GM23338 (cell line): ENCODE data around the gene IGFBP5. TPM values are rescaled to one million over a fixed set of nuclear protein-coding genes. Genes with fewer than 3 reads are reported as not detected.

ENCODE experiments used
- ATAC-seq: fragments of 200-7000 bp; cut with Tn5 transposase; 3 replicates; pipeline ENCODE4 v1.9.1; 2020
- DNase-seq: peaks from one replicate; pipeline ENCODE4 v3.0.0-alpha.2; 2015; ENCODE audit warnings: low spot score
- H2AFZ ChIP-seq: fragments of 200-600 bp; sonication (generic); 2 replicates; pipeline ENCODE4 v1.8.0; 2016; ENCODE audit warnings: antibody characterized with exemption, mild to moderate bottlenecking, moderate library complexity
- H3F3A ChIP-seq: fragments of 200-600 bp; sonication (generic); replicated peaks from 2 replicates; pipeline ENCODE4 v1.8.0; 2017; ENCODE audit warnings: antibody characterized with exemption, mixed run types, low read depth
- H3K27ac ChIP-seq: fragments of 200-600 bp; sonication (generic); 2 replicates; pipeline ENCODE4 v1.6.1; 2016; ENCODE audit warnings: low read depth
- H3K27me3 ChIP-seq: fragments of 200-600 bp; sonication (generic); 2 replicates; pipeline ENCODE4 v1.8.0; 2016; ENCODE audit warnings: mild to moderate bottlenecking, mixed run types, moderate library complexity; ENCODE audit not compliant: insufficient read depth
- H3K36me3 ChIP-seq: fragments of 200-600 bp; sonication (generic); 2 replicates; pipeline ENCODE4 v1.8.0; 2016; ENCODE audit warnings: mild to moderate bottlenecking; ENCODE audit not compliant: insufficient read depth
- H3K4me1 ChIP-seq: fragments of 200-600 bp; sonication (generic); 2 replicates; pipeline ENCODE4 v1.8.0; 2016; ENCODE audit warnings: mild to moderate bottlenecking, moderate library complexity; ENCODE audit not compliant: insufficient read depth
- H3K4me2 ChIP-seq: fragments of 200-600 bp; sonication (generic); 2 replicates; pipeline ENCODE4 v1.7.1; 2017; ENCODE audit warnings: mixed run types
- H3K4me3 ChIP-seq: fragments of 200-600 bp; sonication (generic); 2 replicates; pipeline ENCODE4 v1.6.1; 2016; ENCODE audit warnings: mixed run types
- H3K79me2 ChIP-seq: fragments of 200-600 bp; sonication (generic); replicated peaks from 2 replicates; pipeline ENCODE4 v1.8.0; 2017; ENCODE audit warnings: mild to moderate bottlenecking; ENCODE audit not compliant: insufficient read depth
- H3K9me2 ChIP-seq: fragments of 200-600 bp; sonication (generic); 2 replicates; pipeline ENCODE4 v1.8.0; 2017; ENCODE audit not compliant: insufficient read depth
- H4K20me1 ChIP-seq: fragments of 200-600 bp; sonication (generic); replicated peaks from 2 replicates; pipeline ENCODE4 v1.8.0; 2017; ENCODE audit warnings: mild to moderate bottlenecking; ENCODE audit not compliant: insufficient read depth
- H3K27ac Mint-ChIP-seq: 2 replicates; pipeline ENCODE4 v1.8.0; 2020; ENCODE audit warnings: inconsistent platforms, mild to moderate bottlenecking, moderate library complexity, mixed read lengths
- H3K27me3 Mint-ChIP-seq: 3 replicates; pipeline ENCODE4 v1.8.0; 2022; ENCODE audit warnings: low read depth, mild to moderate bottlenecking, moderate library complexity, mixed read lengths, inconsistent platforms; ENCODE audit not compliant: insufficient read depth, poor library complexity
- H3K36me3 Mint-ChIP-seq: 3 replicates; pipeline ENCODE4 v1.8.0; 2021; ENCODE audit warnings: low read depth, mild to moderate bottlenecking, inconsistent platforms, moderate library complexity, mixed read lengths
- H3K4me1 Mint-ChIP-seq: 3 replicates; pipeline ENCODE4 v1.8.0; 2020; ENCODE audit warnings: mild to moderate bottlenecking, inconsistent platforms, mixed read lengths
- H3K4me3 Mint-ChIP-seq: 3 replicates; pipeline ENCODE4 v1.8.0; 2021; ENCODE audit warnings: moderate library complexity, mild to moderate bottlenecking, inconsistent platforms, mixed read lengths
- H3K9me3 Mint-ChIP-seq: 3 replicates; pipeline ENCODE4 v1.8.0; 2020; ENCODE audit warnings: moderate library complexity, mild to moderate bottlenecking, inconsistent platforms, mixed read lengths
- CREB1 ChIP-seq: fragments of 250-450 bp; sonication (Bioruptor Pico); IDR thresholded peaks from 2 replicates; pipeline ENCODE4 v1.5.0; 2020; ENCODE audit warnings: low read depth, mild to moderate bottlenecking, moderate library complexity
- EZH2 ChIP-seq: fragments of 200-600 bp; sonication (generic); IDR thresholded peaks from one replicate; pipeline ENCODE4 v1.8.0; 2017; ENCODE audit warnings: antibody characterized with exemption, mild to moderate bottlenecking, low read depth; ENCODE audit not compliant: unreplicated experiment
- EZH2phosphoT487 ChIP-seq: fragments of 200-600 bp; sonication (generic); IDR thresholded peaks from one replicate; pipeline ENCODE4 v1.8.1; 2018; ENCODE audit warnings: antibody characterized with exemption; ENCODE audit not compliant: unreplicated experiment
- JUNB ChIP-seq: IDR thresholded peaks from one replicate; pipeline ENCODE4 v1.6.1; 2016; ENCODE audit warnings: antibody characterized with exemption; ENCODE audit not compliant: unreplicated experiment
- NANOG ChIP-seq: IDR thresholded peaks from 2 replicates; pipeline ENCODE4 v1.6.1; 2016; ENCODE audit warnings: antibody characterized with exemption, borderline replicate concordance
- POLR2AphosphoS5 ChIP-seq: IDR thresholded peaks from 2 replicates; pipeline ENCODE4 v1.6.1; 2016; ENCODE audit warnings: antibody characterized with exemption, low read depth
- STAT1 ChIP-seq: IDR thresholded peaks from one replicate; pipeline ENCODE4 v1.6.1; 2016; ENCODE audit warnings: antibody characterized with exemption; ENCODE audit not compliant: unreplicated experiment
- ZNF114 ChIP-seq: fragments of 250-450 bp; sonication (Bioruptor Pico); IDR thresholded peaks from 2 replicates; pipeline ENCODE4 v1.5.0; 2020; ENCODE audit warnings: mild to moderate bottlenecking, moderate library complexity
- ZNF331 ChIP-seq: fragments of 250-450 bp; sonication (Bioruptor Pico); IDR thresholded peaks from 2 replicates; pipeline ENCODE4 v1.5.0; 2020; ENCODE audit warnings: low read depth, mild to moderate bottlenecking, moderate library complexity
- polyA plus RNA-seq: library from polyadenylated mRNA; unstranded; fragments of >200 nt; fragmentation: Nextera tagmentation; extraction: Ambion mirVana; gene quantifications from 2 replicates; pipeline ENCODE4 v1.2.1, GENCODE V29; 2016
- total RNA-seq: library from RNA; depleted of rRNA; stranded (reverse); fragments of >200 nt; shearing (Covaris generic); gene quantifications from 2 replicates; pipeline ENCODE4 v1.2.3, GENCODE V29; 2014
- TF ChIP-seq, protein P1 (sequence below): fragments of 250-450 bp; sonication (Bioruptor Pico); IDR thresholded peaks from 2 replicates; pipeline ENCODE4 v1.5.0; 2020; ENCODE audit warnings: mild to moderate bottlenecking, moderate library complexity
- TF ChIP-seq, protein P2 (sequence below): IDR thresholded peaks from one replicate; pipeline ENCODE4 v1.6.1; 2018; ENCODE audit warnings: antibody characterized with exemption; ENCODE audit not compliant: unreplicated experiment
- TF ChIP-seq, protein P3 (sequence below): IDR thresholded peaks from 2 replicates; pipeline ENCODE4 v1.6.1; 2016; ENCODE audit warnings: antibody characterized with exemption

IGFBP5 gene
- total and polyA plus RNA-seq, 2 experiments from 2014 or later = 0.70 to 2.5 TPM

DNA sequence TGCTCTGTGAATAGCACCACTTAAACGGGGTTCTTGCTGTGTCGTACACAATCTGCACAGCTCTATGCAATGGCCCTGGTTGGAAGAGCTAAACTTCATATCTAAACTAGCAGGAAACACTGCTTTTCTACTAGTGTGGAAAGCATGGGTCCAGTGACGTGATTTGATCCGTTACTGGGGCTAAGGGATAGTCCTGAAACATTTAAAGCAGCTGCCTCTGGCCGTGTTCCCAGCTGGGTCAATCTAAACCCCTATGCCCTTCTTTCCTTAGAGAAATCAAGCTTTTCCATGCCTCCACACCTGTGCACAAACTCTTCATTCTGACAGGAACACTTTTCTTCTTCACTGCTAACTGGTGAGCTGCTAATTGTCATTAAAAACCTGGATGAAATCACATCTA lies 5.4 kb upstream of the IGFBP5 start:
- H3K4me1 ChIP-seq = peaks cover 7% of the 10 kb centered on the region
- H3K79me2 ChIP-seq = no peaks in the 10 kb centered on the region
- no peak for DNase-seq
- H3K27ac ChIP-seq = no peak overlapping the region
- Mint-ChIP-seq H3K4me1 (peaks cover 11% of the 10 kb centered on the region), H3K36me3 (no peaks in the 10 kb centered on the region), H3K4me3 (no peak overlapping the region), H3K27ac (no peak overlapping the region), H3K27me3 (peaks cover 8% of the 10 kb centered on the region), H3K9me3 (no peaks in the 10 kb centered on the region)
- ATAC-seq = no peak
- no peaks in the 10 kb centered on the region for H3K36me3 ChIP-seq
- H3K4me3 ChIP-seq = no peak overlapping the region
- H3K4me2 ChIP-seq = no peak overlapping the region
- peaks cover 7% of the 10 kb centered on the region; the same call in 1 of the 2 replicates for H3K27me3 ChIP-seq
- no peak for TF ChIP-seq ZNF331
- TF ChIP-seq, protein P1, sequence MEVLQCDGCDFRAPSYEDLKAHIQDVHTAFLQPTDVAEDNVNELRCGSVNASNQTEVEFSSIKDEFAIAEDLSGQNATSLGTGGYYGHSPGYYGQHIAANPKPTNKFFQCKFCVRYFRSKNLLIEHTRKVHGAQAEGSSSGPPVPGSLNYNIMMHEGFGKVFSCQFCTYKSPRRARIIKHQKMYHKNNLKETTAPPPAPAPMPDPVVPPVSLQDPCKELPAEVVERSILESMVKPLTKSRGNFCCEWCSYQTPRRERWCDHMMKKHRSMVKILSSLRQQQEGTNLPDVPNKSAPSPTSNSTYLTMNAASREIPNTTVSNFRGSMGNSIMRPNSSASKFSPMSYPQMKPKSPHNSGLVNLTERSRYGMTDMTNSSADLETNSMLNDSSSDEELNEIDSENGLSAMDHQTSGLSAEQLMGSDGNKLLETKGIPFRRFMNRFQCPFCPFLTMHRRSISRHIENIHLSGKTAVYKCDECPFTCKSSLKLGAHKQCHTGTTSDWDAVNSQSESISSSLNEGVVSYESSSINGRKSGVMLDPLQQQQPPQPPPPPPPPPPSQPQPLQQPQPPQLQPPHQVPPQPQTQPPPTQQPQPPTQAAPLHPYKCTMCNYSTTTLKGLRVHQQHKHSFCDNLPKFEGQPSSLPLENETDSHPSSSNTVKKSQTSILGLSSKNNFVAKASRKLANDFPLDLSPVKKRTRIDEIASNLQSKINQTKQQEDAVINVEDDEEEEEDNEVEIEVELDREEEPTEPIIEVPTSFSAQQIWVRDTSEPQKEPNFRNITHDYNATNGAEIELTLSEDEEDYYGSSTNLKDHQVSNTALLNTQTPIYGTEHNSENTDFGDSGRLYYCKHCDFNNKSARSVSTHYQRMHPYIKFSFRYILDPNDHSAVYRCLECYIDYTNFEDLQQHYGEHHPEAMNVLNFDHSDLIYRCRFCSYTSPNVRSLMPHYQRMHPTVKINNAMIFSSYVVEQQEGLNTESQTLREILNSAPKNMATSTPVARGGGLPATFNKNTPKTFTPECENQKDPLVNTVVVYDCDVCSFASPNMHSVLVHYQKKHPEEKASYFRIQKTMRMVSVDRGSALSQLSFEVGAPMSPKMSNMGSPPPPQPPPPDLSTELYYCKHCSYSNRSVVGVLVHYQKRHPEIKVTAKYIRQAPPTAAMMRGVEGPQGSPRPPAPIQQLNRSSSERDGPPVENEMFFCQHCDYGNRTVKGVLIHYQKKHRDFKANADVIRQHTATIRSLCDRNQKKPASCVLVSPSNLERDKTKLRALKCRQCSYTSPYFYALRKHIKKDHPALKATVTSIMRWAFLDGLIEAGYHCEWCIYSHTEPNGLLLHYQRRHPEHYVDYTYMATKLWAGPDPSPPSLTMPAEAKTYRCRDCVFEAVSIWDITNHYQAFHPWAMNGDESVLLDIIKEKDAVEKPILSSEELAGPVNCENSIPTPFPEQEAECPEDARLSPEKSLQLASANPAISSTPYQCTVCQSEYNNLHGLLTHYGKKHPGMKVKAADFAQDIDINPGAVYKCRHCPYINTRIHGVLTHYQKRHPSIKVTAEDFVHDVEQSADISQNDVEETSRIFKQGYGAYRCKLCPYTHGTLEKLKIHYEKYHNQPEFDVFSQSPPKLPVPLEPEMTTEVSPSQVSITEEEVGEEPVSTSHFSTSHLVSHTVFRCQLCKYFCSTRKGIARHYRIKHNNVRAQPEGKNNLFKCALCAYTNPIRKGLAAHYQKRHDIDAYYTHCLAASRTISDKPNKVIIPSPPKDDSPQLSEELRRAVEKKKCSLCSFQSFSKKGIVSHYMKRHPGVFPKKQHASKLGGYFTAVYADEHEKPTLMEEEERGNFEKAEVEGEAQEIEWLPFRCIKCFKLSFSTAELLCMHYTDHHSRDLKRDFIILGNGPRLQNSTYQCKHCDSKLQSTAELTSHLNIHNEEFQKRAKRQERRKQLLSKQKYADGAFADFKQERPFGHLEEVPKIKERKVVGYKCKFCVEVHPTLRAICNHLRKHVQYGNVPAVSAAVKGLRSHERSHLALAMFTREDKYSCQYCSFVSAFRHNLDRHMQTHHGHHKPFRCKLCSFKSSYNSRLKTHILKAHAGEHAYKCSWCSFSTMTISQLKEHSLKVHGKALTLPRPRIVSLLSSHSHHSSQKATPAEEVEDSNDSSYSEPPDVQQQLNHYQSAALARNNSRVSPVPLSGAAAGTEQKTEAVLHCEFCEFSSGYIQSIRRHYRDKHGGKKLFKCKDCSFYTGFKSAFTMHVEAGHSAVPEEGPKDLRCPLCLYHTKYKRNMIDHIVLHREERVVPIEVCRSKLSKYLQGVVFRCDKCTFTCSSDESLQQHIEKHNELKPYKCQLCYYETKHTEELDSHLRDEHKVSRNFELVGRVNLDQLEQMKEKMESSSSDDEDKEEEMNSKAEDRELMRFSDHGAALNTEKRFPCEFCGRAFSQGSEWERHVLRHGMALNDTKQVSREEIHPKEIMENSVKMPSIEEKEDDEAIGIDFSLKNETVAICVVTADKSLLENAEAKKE = no peak
- no peak for TF ChIP-seq JUNB
- TF ChIP-seq NANOG = no peak
- TF ChIP-seq ZNF114 (CRISPR knock-in tag) = no peak
- no peak for TF ChIP-seq EZH2
- TF ChIP-seq STAT1 = no peak
- TF ChIP-seq EZH2phosphoT487 = no peak
- TF ChIP-seq POLR2AphosphoS5 = no peak
- TF ChIP-seq, protein P2, sequence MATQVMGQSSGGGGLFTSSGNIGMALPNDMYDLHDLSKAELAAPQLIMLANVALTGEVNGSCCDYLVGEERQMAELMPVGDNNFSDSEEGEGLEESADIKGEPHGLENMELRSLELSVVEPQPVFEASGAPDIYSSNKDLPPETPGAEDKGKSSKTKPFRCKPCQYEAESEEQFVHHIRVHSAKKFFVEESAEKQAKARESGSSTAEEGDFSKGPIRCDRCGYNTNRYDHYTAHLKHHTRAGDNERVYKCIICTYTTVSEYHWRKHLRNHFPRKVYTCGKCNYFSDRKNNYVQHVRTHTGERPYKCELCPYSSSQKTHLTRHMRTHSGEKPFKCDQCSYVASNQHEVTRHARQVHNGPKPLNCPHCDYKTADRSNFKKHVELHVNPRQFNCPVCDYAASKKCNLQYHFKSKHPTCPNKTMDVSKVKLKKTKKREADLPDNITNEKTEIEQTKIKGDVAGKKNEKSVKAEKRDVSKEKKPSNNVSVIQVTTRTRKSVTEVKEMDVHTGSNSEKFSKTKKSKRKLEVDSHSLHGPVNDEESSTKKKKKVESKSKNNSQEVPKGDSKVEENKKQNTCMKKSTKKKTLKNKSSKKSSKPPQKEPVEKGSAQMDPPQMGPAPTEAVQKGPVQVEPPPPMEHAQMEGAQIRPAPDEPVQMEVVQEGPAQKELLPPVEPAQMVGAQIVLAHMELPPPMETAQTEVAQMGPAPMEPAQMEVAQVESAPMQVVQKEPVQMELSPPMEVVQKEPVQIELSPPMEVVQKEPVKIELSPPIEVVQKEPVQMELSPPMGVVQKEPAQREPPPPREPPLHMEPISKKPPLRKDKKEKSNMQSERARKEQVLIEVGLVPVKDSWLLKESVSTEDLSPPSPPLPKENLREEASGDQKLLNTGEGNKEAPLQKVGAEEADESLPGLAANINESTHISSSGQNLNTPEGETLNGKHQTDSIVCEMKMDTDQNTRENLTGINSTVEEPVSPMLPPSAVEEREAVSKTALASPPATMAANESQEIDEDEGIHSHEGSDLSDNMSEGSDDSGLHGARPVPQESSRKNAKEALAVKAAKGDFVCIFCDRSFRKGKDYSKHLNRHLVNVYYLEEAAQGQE = no peak
- no peak for TF ChIP-seq CREB1 (CRISPR knock-in tag)
- TF ChIP-seq, protein P3, sequence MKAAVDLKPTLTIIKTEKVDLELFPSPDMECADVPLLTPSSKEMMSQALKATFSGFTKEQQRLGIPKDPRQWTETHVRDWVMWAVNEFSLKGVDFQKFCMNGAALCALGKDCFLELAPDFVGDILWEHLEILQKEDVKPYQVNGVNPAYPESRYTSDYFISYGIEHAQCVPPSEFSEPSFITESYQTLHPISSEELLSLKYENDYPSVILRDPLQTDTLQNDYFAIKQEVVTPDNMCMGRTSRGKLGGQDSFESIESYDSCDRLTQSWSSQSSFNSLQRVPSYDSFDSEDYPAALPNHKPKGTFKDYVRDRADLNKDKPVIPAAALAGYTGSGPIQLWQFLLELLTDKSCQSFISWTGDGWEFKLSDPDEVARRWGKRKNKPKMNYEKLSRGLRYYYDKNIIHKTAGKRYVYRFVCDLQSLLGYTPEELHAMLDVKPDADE = no peak
- H3K9me2 ChIP-seq = no peaks in the 10 kb centered on the region
- H4K20me1 ChIP-seq = no peaks in the 10 kb centered on the region
- H3F3A ChIP-seq = no peaks in the 10 kb centered on the region
- 0 out of 2 replicates have a peak overlapping the region, but pooled peaks have one; percentile 16 for H2AFZ ChIP-seq
